Neural cell (in vitro differentiated cells): ENCODE data around the gene ANKRD6.
"Not testable (repeated sequence)": the region's sequence is repeated elsewhere in the genome, so short reads cannot be mapped to it uniquely, and the experiment has no call there.

ENCODE experiments used
- EP300 ChIP-seq: fragments of 450-650 bp; conservative IDR thresholded peaks from 2 replicates; pipeline ENCODE4 v1.6.1; 2014; ENCODE audit warnings: antibody characterized with exemption, mild to moderate bottlenecking, moderate library complexity; ENCODE audit not compliant: poor library complexity, severe bottlenecking
- EZH2 ChIP-seq: fragments of 200-600, 300-800 bp; shearing (Covaris generic), sonication (generic); IDR thresholded peaks from 2 replicates; pipeline ENCODE4 v1.6.1; 2014; ENCODE audit warnings: antibody characterized with exemption, low read length, borderline replicate concordance, mild to moderate bottlenecking; ENCODE audit not compliant: insufficient read depth, poor library complexity, severe bottlenecking
- MXI1 ChIP-seq: fragments of 450-650 bp; conservative IDR thresholded peaks from 2 replicates; pipeline ENCODE4 v1.6.1; 2014; ENCODE audit warnings: antibody characterized with exemption, mild to moderate bottlenecking; ENCODE audit not compliant: poor library complexity, severe bottlenecking
- POLR2AphosphoS5 ChIP-seq: IDR thresholded peaks from 2 replicates; pipeline ENCODE4 v1.6.1; 2012
- SMC3 ChIP-seq: fragments of 450-650 bp; conservative IDR thresholded peaks from 2 replicates; pipeline ENCODE4 v1.6.1; 2014; ENCODE audit warnings: antibody characterized with exemption, mild to moderate bottlenecking, moderate library complexity; ENCODE audit not compliant: poor library complexity
- TF ChIP-seq, protein P1 (sequence below): fragments of 450-650 bp; IDR thresholded peaks from 2 replicates; pipeline ENCODE4 v1.5.1; 2014; ENCODE audit warnings: antibody characterized with exemption, mild to moderate bottlenecking, moderate library complexity; ENCODE audit not compliant: poor library complexity, severe bottlenecking
- TF ChIP-seq, protein P2 (sequence below): IDR thresholded peaks from 2 replicates; pipeline ENCODE4 v1.6.1; 2012; ENCODE audit warnings: borderline replicate concordance

DNA sequence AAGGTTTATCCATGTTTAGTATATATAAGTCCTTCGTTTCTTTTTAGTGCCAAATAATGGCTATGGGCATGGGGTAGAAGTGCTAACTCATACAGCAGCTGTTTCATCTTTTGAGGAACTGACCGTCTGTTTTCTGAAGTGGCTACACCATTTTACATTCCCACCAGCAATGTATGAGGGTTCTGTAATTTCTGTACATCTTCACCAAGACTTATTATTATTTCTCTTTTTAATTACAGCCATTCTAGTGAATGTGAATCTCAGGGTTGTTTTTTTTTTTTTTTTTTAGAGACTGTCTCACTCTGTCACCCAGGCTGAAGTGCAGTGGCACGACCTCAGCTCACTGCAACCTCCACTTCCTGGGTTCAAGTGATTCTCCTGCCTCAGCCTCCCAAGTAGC lies 203.5 kb downstream of the ANKRD6 start:
- TF ChIP-seq, protein P1, sequence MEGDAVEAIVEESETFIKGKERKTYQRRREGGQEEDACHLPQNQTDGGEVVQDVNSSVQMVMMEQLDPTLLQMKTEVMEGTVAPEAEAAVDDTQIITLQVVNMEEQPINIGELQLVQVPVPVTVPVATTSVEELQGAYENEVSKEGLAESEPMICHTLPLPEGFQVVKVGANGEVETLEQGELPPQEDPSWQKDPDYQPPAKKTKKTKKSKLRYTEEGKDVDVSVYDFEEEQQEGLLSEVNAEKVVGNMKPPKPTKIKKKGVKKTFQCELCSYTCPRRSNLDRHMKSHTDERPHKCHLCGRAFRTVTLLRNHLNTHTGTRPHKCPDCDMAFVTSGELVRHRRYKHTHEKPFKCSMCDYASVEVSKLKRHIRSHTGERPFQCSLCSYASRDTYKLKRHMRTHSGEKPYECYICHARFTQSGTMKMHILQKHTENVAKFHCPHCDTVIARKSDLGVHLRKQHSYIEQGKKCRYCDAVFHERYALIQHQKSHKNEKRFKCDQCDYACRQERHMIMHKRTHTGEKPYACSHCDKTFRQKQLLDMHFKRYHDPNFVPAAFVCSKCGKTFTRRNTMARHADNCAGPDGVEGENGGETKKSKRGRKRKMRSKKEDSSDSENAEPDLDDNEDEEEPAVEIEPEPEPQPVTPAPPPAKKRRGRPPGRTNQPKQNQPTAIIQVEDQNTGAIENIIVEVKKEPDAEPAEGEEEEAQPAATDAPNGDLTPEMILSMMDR, result not testable (repeated sequence)
- not testable (repeated sequence) for TF ChIP-seq SMC3, EP300, POLR2AphosphoS5, EZH2, MXI1
- TF ChIP-seq, protein P2, sequence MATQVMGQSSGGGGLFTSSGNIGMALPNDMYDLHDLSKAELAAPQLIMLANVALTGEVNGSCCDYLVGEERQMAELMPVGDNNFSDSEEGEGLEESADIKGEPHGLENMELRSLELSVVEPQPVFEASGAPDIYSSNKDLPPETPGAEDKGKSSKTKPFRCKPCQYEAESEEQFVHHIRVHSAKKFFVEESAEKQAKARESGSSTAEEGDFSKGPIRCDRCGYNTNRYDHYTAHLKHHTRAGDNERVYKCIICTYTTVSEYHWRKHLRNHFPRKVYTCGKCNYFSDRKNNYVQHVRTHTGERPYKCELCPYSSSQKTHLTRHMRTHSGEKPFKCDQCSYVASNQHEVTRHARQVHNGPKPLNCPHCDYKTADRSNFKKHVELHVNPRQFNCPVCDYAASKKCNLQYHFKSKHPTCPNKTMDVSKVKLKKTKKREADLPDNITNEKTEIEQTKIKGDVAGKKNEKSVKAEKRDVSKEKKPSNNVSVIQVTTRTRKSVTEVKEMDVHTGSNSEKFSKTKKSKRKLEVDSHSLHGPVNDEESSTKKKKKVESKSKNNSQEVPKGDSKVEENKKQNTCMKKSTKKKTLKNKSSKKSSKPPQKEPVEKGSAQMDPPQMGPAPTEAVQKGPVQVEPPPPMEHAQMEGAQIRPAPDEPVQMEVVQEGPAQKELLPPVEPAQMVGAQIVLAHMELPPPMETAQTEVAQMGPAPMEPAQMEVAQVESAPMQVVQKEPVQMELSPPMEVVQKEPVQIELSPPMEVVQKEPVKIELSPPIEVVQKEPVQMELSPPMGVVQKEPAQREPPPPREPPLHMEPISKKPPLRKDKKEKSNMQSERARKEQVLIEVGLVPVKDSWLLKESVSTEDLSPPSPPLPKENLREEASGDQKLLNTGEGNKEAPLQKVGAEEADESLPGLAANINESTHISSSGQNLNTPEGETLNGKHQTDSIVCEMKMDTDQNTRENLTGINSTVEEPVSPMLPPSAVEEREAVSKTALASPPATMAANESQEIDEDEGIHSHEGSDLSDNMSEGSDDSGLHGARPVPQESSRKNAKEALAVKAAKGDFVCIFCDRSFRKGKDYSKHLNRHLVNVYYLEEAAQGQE, result not testable (repeated sequence)
